GM19467 (cell line): Measurements from ENCODE around the gene SMOC2.

Experiments
- ATAC-seq: cut with Tn5 transposase; IDR thresholded peaks from one replicate; pipeline ENCODE4 v1.9.1; 2021; ENCODE audit warnings: mild to moderate bottlenecking, moderate library complexity; ENCODE audit not compliant: unreplicated experiment

Gene SMOC2

GRCh38 chr6:168515376-168515775 lies 74.4 kb downstream of the SMOC2 start:
- no peak for ATAC-seq

- ATAC-seq = no peak
Measured at GRCh38 chr6:168516944-168517741, 76.2 kb downstream of the SMOC2 start.

- no peak for ATAC-seq
Measured at GRCh38 chr6:168517742-168518347, 76.9 kb downstream of the SMOC2 start.

GRCh38 chr6:168518348-168518745 lies 77.4 kb downstream of the SMOC2 start:
- no peak for ATAC-seq

- no peak for ATAC-seq
Measured at GRCh38 chr6:168518867-168519266, 77.9 kb downstream of the SMOC2 start.

GRCh38 chr6:168520233-168520632 lies 79.2 kb downstream of the SMOC2 start:
- no peak for ATAC-seq

GRCh38 chr6:168524571-168525001 lies 83.6 kb downstream of the SMOC2 start:
- no peak for ATAC-seq

GRCh38 chr6:168525114-168525513 lies 84.1 kb downstream of the SMOC2 start:
- ATAC-seq = no peak

GRCh38 chr6:168525926-168526630 lies 85.1 kb downstream of the SMOC2 start:
- ATAC-seq = no peak

GRCh38 chr6:168526841-168527281 lies 85.9 kb downstream of the SMOC2 start:
- ATAC-seq = no peak

GRCh38 chr6:168527451-168528210 lies 86.6 kb downstream of the SMOC2 start:
- no peak for ATAC-seq

- ATAC-seq = peak; percentile 63
Measured at GRCh38 chr6:168528474-168529095, 87.6 kb downstream of the SMOC2 start.

GRCh38 chr6:168529214-168529613 lies 88.2 kb downstream of the SMOC2 start:
- no peak for ATAC-seq

GRCh38 chr6:168530653-168531071 lies 89.7 kb downstream of the SMOC2 start:
- ATAC-seq = no peak

GRCh38 chr6:168532070-168532469 lies 91.1 kb downstream of the SMOC2 start:
- ATAC-seq = no peak

GRCh38 chr6:168533414-168533813 lies 92.4 kb downstream of the SMOC2 start:
- ATAC-seq = no peak

- ATAC-seq = no peak
Measured at GRCh38 chr6:168534265-168534664, 93.3 kb downstream of the SMOC2 start.

- ATAC-seq = no peak
Measured at GRCh38 chr6:168535711-168536110, 94.7 kb downstream of the SMOC2 start.

- no peak for ATAC-seq
Measured at GRCh38 chr6:168536196-168536595, 95.2 kb downstream of the SMOC2 start.

GRCh38 chr6:168536665-168537539 lies 95.9 kb downstream of the SMOC2 start:
- no peak for ATAC-seq
